Fibroblast of skin of left biceps (primary cell): ENCODE results near the gene SH3BP5L.
"Not testable (repeated sequence)": the region's sequence is repeated elsewhere in the genome, so short reads cannot be mapped to it uniquely, and the experiment has no call there.

Experiments
- DNase-seq, 2 experiments: peaks; one replicate each; pipeline ENCODE4 v3.0.0-alpha.2; 2013; ENCODE audit warnings: low read depth in 2 of 2

The SH3BP5L gene

DNA sequence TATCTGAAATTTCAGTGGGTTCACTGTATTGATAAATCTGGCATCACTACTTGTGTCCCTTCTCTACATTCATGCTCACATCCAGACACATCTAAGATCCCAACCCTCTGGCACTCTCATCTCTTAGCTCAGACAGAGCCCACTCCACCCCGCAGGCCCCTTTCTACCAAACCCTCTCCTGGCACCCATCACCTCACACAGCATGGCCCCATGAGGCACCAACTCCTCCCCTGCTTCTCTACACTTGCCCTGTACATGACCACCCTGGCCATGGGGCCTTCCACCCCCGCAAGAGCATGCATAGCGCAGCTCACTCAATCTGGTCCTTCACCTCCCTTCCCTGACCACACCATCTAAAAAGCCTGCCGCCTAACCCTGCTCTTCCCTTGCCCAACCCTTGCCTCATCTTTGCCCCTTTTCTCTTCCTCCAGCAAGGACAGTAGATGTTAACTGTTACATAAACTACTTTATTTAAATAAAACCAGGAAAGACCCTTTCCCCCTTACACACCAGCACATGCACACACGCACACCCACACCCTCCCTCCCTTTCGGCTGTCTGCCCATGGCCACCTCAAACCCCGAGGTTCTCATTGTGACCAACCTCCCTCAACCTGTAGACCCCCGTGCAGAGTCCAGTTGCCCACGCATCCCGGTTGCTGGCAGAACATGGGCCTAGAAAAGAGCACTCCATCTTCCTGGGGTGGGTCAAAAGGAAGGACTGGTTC lies 15.6 kb downstream of the SH3BP5L start:
- DNase-seq = no peak

DNA sequence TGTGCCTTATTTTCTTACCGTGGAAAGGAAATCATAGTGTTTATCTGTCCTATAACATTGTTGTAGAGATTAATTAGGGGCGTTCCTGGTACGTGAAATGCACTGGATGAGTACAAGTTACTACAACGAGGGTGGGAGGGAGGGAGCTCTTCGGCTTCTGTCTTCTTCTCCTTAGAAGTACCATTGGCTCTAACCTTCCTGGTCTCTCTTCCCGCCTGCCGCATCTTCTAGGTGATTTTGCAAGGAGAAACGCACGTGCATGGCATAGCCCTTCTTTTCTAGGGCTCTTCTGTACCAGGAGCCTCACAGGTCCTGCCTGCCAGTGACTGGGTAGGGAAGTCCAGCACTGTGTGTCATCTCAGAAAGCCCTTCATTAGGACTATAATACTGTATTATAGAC lies 16.8 kb downstream of the SH3BP5L start:
- no peak for DNase-seq

DNA sequence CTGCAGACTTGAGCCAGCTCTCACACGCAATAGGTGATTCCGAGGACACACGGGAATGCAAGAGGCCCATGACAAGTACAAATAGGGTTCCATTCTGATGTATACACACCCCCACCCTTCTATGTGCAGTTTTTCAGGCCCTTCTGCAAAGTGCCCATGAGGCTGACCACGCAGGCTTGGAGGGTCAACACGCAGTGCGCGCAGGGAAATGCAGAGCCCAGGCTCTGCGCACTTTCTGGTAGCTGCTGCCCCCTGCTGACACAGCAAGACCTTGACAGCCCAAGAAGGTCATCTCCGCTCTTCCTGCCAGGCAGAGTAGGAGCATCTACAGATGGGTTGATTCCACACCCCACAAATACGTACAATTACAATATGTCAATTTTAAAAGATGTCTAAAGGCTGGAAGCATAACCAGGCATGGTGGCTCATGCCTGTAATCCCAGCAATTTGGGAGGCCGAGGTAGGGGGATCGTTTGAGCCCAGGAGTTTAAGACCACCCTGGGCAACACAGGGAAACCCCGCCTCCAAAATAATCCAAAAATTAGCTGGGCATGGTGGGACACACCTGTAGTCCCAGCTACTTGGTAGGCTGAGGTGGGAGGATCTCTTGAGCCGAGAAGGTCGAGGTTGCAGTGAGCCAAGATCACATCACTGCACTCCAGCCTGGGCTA lies 18.5 kb downstream of the SH3BP5L start:
- no peak for DNase-seq

DNA sequence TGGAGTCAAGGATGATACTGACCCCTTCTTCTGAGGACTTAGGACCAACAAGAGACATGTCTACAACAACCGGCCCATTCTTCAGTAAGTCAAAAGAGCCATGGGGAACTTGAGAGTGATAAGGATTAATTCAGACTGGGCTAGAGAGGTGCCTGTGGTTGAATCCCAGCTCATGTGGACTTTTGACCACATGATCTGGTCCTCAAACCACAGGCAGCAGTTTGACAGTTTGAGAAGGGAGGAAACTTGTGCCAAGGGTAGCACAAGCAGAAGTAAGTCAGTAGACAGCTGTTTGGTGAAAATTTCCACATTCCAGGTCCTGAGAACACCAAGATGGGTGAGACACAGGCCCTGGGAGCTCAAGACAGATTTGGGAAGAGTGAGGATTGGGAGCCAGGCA lies 19.8 kb downstream of the SH3BP5L start:
- DNase-seq = no peak

DNA sequence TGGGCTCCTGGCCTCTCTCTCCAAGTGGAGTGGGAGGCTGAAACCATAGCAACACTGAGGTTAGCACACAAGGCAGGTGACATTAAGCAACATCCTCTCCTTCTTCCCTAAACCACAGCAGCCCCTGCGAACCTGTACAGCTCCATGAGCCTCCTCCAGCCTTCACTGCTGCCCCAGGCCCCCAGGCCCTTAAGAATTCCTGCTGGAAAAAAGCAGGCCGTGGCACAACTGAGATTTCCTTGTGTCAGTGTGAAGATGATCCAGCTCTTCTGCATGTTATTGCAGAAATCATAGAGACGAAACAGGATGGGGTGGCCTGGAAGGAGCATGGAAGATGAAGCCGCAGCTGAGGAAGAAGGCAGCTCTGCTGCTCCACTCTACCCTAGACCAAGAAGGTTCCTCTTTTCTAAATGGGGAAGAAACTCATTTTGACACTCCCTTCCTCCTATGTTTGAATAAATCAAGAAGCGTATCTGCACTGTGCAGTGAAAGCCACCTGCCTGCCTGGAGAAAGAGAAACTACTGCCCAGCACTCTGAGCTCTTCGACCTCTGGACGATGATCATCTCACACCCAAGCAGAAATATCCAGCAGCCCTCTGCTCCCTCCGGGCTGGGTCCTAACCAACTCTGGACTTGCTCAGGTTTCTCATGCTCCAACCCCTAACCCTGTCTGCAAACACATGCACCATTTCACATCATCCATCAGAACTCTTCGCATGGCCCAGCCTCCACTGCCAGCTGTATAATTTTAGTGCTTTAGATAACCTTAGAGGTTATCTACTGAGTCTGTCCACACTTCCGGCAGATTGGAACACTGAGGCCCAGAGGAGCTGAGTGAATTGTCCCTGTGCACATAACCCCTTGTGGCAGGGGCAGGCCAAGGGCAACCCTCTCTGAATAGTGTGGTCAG lies 20.7 kb downstream of the SH3BP5L start:
- DNase-seq = no peak

DNA sequence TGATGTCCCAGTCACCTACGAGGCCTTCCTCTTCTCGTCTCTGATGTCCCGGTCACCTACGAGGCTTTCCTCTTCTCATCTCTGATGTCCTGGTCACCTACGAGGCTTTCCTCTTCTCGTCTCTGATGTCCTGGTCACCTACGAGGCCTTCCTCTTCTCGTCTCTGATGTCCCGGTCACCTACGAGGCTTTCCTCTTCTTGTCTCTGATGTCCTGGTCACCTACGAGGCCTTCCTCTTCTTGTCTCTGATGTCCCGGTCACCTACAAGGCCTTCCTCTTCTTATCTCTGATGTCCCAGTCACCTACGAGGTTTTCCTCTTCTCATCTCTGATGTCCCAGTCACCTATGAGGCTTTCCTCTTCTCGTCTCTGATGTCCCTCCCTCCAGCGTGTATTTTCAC lies 22.2 kb downstream of the SH3BP5L start:
- DNase-seq = not testable (repeated sequence)

DNA sequence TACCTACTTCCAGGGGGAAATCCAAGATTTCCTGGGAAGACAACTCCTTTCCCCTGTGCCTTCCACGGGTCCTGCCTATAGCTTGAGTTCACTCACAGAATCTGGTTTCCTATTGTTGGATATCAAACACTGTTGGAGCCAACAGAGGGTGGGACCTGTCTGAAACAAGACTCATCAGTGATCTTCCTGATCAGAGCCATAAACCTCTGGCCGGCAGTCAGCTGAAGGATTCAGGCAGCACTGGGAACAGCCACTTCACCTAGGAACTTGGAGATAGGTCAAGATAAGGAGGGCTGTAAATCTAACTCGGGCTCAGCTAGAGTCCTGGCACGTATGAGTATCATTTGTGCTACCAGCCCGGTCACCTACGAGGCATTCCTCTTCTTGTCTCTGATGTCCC lies 23.3 kb downstream of the SH3BP5L start:
- no peak for DNase-seq

DNA sequence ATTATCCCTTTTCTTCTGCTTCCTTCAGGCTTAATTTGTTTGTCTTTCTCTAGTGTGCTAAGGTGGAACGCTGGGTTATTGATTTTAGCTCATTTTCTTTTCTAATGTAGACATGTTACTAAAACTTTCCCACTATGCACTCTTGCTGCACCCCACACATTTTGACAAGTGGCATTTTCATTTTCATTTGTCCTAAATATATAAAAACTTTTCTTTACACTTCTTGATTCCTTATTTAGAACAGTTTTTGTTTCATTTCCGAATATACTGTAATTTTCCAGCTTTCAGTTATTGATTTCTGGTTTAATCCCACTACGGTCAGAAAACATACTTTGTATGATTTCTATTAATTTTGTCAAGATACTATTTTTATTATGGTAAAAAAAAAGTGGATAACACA lies 25.3 kb downstream of the SH3BP5L start:
- DNase-seq = no peak

DNA sequence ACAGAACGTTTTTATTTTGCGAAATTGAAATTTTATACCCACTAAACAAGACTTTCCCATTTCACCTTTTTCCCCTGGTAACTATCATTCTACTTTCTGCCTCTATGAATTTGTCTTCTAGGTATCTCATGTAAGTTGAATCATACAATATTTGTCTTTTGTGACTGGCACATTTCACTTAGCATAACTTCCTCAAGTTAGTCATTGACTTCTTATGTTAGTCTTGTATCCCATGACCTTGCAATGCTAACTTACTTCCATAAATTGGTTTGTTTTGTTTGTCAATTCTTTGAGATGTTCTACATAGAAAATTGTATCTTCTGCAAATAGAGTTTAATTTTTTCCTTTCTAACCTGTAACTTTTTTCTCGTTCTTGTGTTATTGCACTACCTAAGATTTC lies 26.9 kb downstream of the SH3BP5L start:
- no peak for DNase-seq

- DNase-seq = not testable (repeated sequence)
Measured at GRCh38 chr1:248794663-248795062, 31.1 kb downstream of the SH3BP5L start.

DNA sequence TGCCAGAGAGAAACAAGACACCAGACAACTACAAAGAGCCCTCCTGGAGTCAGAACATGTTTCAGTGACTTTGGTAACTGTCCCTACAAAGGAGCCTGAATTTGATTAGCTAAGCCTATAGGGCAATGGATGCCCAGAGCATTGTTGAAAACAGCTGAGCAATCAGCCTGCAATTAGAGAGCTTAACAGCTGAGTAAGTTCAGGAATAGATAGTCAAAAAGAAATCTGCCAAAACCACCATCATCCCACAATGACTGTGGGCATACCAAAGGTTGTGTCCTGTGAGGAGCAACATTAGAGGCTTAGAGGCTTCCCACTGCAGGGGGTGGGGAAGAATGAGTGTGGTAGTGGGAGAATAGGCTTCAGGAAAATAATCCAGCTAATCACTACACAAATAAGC lies 32.1 kb downstream of the SH3BP5L start:
- no peak for DNase-seq

- no peak for DNase-seq
Measured at GRCh38 chr1:248792342-248792741, 33.4 kb downstream of the SH3BP5L start.

DNA sequence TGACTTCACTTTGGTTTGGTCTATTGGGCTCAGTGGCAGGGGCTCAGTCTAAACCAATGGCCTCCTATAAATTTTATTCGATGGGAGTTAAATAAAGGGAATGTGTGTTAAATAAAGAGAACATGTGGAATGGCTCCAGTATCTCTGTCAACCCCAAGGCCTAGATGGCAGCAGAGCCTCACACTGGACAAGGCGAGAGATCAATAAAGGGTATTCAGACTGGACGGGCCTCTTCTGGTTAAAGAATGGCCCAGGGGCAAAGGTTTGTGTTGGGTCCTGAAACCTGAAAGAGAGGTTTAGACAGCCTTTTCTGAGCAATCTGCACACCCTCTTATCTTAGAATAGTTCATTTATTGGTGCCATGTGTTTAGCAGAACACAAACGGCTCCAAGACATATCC lies 34.7 kb downstream of the SH3BP5L start:
- DNase-seq = no peak

GRCh38 chr1:248790456-248790855 lies 35.3 kb downstream of the SH3BP5L start:
- no peak for DNase-seq

GRCh38 chr1:248789337-248789736 lies 36.4 kb downstream of the SH3BP5L start:
- DNase-seq = not testable (repeated sequence)

DNA sequence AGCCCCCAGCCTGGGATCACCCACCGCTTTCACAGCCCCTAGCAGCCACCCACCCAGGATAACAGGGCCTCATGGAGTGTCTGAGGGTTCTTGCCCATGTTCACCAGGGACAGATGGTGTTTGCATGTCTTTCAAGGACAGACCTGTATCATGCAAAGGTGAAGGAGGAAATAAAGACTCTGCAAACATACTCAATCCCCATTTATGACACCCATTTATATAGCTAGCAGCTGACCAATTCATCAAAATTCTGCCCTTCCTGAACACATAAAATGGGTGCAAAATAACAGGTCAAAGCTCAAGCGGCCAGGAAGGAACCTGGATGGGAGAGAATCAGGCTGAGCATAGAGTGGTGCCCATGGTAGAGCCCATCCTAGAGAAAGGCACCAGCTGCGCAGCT lies 37.4 kb downstream of the SH3BP5L start:
- DNase-seq = no peak

- no peak for DNase-seq
Measured at GRCh38 chr1:248787430-248787829, 38.3 kb downstream of the SH3BP5L start.

DNA sequence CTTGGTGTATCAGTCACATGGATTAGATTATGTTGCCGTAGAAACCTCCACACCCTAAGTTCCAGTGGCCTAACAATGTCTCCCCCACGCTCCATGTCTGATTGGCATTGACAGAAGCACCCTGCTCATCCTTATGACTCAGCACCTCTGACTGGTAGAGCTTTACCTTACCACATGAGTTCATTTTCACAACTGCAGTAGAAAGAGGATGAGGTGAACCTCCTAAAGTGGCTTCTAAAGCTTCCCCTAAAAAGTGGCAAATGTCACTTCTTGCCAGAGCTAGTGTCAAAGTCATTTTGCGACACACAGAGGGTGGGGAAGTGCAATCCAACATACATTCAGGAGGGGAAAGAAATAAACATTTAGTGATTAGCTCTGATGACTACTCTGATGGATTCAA lies 39.6 kb downstream of the SH3BP5L start:
- DNase-seq = no peak

DNA sequence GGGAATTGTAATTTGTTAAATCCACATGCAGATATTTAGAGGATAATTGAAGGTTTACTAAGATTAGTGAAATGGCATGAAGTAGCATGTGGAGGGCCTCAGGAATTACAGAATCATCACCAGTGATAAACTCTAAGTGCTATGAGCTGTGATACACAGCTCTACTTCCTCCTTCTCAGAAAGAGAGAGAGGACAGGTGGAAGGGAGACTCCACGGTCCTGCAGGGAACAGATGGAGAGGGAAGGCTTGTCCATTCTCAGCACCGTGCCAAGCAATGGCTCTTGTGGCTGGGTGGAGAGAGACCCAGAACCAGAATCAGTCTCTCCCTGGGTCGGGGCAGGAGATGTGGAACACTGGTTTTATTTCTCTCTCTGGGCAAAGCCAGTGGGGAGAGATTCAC lies 42.3 kb downstream of the SH3BP5L start:
- no peak for DNase-seq

GRCh38 chr1:248782416-248783141 lies 43.1 kb downstream of the SH3BP5L start:
- no peak for DNase-seq

DNA sequence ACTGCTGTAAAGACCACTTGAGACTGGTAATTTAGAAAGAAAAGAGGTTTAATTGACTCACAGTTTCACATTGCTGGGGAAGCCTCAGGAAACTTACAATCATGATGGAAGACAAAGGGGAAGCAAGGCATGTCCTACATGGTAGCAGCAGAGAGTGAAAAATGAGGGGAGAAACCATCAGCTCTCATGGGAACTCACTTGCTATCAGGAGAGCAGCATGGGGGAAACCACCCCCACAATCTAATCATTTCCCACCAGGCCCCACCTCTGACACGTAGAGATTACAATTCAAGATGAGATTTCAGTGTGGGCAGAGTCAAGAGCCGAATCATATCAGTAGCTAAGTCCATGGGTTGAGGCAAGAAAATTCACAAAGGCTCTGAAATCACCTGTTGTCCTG lies 46.4 kb downstream of the SH3BP5L start:
- DNase-seq = no peak

DNA sequence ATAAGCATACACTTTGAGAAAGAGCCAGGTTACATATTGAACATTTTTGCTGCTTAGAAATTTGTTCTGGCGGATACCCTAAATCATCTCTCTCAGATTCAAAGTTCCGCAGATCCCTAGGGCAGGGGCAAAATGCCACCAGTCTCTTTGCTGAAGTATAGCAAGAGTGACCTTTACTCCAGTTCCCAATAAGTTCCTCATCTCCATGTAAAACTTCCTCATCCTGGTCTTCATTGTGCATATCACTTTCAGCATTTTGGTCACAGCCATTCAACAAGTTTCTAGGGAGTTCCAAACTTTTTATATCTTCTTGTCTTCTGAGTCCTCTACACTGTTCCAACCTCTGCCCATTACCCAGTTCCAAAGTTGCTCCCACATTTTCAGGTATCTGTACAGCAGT lies 46.8 kb downstream of the SH3BP5L start:
- no peak for DNase-seq
